Thymus (tissue), 11 donors: Measurements from ENCODE around the gene MED8. TPM values are rescaled to one million over a fixed set of nuclear protein-coding genes. Genes with fewer than 3 reads are reported as not detected.

Experiments
- DNase-seq, 9 donors: peaks; one replicate each; pipeline ENCODE4 v3.0.0-alpha.2; 2013; ENCODE audit warnings: low spot score in 9 of 9, low read depth in 6 of 9, missing footprints in 1 of 9
- H3K27ac ChIP-seq, 2 donors: one replicate each; pipeline ENCODE4 v1.5.1; 2013; ENCODE audit warnings: control low read depth in 1 of 2, low read depth in 1 of 2, low read length in 1 of 2, mild to moderate bottlenecking in 1 of 2, moderate library complexity in 1 of 2
- H3K27me3 ChIP-seq, 2 donors: one replicate each; pipeline ENCODE4 v1.5.1; 2013; ENCODE audit warnings: low read length in 1 of 2; ENCODE audit not compliant: control insufficient read depth in 2 of 2, insufficient read depth in 1 of 2
- H3K36me3 ChIP-seq, 2 donors: one replicate each; pipeline ENCODE4 v1.5.1; 2013; ENCODE audit warnings: low read length in 1 of 2, mild to moderate bottlenecking in 1 of 2, moderate library complexity in 1 of 2; ENCODE audit not compliant: control insufficient read depth in 2 of 2, insufficient read depth in 2 of 2
- H3K4me1 ChIP-seq, 2 donors: one replicate each; pipeline ENCODE4 v1.5.1; 2013; ENCODE audit warnings: low read length in 2 of 2; ENCODE audit not compliant: control insufficient read depth in 2 of 2, insufficient read depth in 2 of 2
- H3K4me3 ChIP-seq, 2 donors: one replicate each; pipeline ENCODE4 v1.5.1; 2013; ENCODE audit warnings: low read length in 2 of 2, control low read depth in 1 of 2, mild to moderate bottlenecking in 1 of 2
- H3K9me3 ChIP-seq, 2 donors: one replicate each; pipeline ENCODE4 v1.5.1; 2013; ENCODE audit warnings: low read length in 1 of 2, mild to moderate bottlenecking in 1 of 2; ENCODE audit not compliant: control insufficient read depth in 2 of 2, insufficient read depth in 1 of 2
- WGBS: extraction: QIAGEN DNeasy Blood & Tissue Kit; methylation state at CpG from one replicate; pipeline ENCODE4 v1.1.7; 2013; 5-methylcytosine and 5-hydroxymethylcytosine counted together
- polyA plus RNA-seq: library from polyadenylated mRNA; stranded (reverse); fragments of 200-250 nt; gene quantifications from one replicate; pipeline ENCODE4 v1.2.3, GENCODE V29; 2013
- total RNA-seq: library from RNA; stranded (reverse); fragments of 120-200 nt; gene quantifications from one replicate; pipeline ENCODE4 v1.2.4, GENCODE V29; 2013
- donor health status: healthy.

MED8 gene
- total and polyA plus RNA-seq, 2 donors, result 25.2 to 32.3 TPM

DNA sequence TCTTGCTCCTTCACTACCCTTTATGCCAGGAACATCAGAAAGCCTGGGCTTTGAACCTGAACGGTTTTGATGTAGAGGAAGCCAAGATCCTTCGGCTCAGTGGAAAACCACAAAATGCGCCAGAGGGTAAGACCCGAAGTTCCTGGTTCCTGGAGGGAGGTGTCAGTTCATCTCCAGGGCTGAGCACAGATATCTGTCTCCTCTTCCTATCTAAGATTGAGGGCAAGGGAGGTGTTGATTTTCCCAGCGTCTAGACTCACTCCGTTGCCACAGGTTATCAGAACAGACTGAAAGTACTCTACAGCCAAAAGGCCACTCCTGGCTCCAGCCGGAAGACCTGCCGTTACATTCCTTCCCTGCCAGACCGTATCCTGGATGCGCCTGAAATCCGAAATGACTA is 29.9 kb downstream of the MED8 start:
- Histone ChIP-seq H3K4me1 (peaks cover 19 to 27% of the 10 kb centered on the region in 2 donors), H3K4me3 (peak overlapping the region; percentile 74 to 88), H3K36me3 (peaks cover 35 to 45% of the 10 kb centered on the region in 2 donors), H3K9me3 (no peaks in the 10 kb centered on the region), H3K27me3 (no peaks in the 10 kb centered on the region), H3K27ac (peak overlapping the region in 1 of 2 donors; percentile 55)
- DNase-seq, result no peak
- WGBS, result 60% methylated on average over 11 of the region's 11 CpGs

DNA sequence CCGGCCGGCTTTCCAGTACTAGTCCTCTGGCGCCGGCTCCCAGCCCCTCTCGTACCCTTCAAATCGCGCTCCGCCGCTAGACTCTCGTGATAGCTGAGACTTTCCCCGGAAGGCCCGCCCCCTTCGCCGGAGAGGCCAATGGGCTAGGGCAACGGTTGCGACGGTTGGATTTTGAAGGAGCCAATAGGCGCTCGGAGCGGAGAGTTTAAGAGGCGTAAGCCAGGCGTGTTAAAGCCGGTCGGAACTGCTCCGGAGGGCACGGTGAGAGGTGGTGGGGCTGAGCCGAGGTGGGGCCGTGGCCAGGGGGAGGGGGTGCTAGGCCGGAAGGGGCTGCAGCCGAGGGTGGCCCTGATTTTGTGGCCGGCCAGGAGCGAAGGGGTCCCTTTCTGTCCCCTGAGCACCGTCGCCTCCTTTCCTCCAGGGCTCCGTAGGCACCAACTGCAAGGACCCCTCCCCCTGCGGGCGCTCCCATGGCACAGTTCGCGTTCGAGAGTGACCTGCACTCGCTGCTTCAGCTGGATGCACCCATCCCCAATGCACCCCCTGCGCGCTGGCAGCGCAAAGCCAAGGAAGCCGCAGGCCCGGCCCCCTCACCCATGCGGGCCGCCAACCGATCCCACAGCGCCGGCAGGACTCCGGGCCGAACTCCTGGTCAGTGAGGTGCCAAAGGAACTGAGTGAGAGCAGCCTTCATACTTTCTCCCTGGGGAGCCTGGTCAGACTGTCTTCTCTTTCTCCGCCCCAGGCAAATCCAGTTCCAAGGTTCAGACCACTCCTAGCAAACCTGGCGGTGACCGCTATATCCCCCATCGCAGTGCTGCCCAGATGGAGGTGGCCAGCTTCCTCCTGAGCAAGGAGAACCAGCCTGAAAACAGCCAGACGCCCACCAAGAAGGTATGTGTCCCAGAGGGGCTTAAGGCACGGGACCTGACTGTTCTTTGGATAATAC is 30.6 kb downstream of the MED8 start, which contains the start of gene CDC20:
TSS of gene CDC20 (plus strand) at position 236 of the 948 bp plus-strand sequence. CDS start at position 471, 235 bp downstream.
- DNase-seq, result peak; percentile 91 to 99 (median 95)
- Histone ChIP-seq H3K9me3 (no peaks in the 10 kb centered on the region), H3K36me3 (peaks cover 29 to 39% of the 10 kb centered on the region in 2 donors), H3K27ac (peak within 1 kb of the TSS; percentile 79 to 95), H3K4me1 (peaks cover 19 to 27% of the 10 kb centered on the region in 2 donors), H3K4me3 (peak within 1 kb of the TSS; percentile 74 to 88), H3K27me3 (no peaks in the 10 kb centered on the region)
- WGBS, result 5% methylated on average over 59 of the region's 59 CpGs

DNA sequence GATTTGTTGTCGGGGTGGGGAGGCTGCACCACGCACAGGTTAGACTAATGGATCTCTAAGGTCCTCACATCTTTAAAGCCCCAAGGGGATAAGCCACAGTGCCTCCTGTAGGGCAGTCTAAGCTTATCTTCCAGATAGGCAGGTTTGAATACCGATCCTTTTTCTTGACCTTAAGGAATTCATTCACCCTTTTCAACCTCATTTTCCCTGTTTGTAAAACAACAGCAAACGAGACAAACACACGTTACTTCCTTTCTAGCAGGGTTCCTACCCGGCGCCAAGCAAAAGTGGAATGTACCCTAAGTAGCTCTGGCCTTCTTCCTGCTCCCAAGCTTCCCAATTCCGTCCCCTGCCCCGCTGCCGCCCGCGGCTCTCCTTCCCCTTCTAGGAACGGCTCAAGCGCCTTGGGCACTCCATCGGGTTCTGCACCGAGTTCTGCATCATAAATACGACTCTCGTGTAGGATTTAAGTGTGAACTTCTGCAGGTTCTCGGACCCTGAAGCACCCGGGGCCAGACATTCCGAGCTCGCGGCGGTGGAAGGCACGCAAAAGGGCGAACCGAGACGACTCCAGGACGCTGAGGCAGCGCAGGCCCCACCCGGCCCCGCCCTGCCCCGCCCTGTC is 31.4 kb downstream of the MED8 start:
- Histone ChIP-seq H3K27me3 (no peaks in the 10 kb centered on the region), H3K9me3 (no peaks in the 10 kb centered on the region), H3K4me3 (peak overlapping the region; percentile 74 to 88), H3K27ac (peak overlapping the region; percentile 79 to 95), H3K36me3 (peaks cover 21 to 32% of the 10 kb centered on the region in 2 donors), H3K4me1 (peaks cover 19 to 27% of the 10 kb centered on the region in 2 donors)
- under 1% methylated on average over 33 of the region's 33 CpGs for WGBS
- peak in 2 of 9 donors; percentile 9 to 15 for DNase-seq

DNA sequence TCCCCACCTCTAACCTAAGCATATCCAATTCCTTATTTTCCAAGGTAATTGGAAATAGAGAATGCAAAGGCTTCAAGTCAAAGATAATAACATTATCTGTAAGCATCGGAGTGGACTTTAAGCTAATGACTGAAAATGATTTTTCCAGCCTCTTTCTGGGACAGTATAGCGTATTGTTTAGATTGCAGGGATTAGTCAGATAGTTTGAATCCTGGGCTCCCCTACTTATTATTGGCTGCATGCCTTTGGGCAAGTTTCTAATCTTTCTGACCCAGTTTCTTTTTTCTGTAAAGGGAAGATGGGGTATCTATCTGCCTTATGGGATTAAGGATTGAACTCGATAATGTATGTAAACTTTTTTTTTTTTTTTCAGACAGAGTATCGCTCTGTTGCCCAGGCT is 32.3 kb downstream of the MED8 start:
- no peak overlapping the region for H3K27ac ChIP-seq
- no peak overlapping the region for H3K4me3 ChIP-seq
- 97% methylated on average over 4 of the region's 4 CpGs for WGBS
- peaks cover 19 to 36% of the 10 kb centered on the region in 2 donors for H3K4me1 ChIP-seq
- H3K9me3 ChIP-seq, result no peaks in the 10 kb centered on the region
- DNase-seq, result no peak
- H3K27me3 ChIP-seq, result no peaks in the 10 kb centered on the region
- H3K36me3 ChIP-seq, result peaks cover 15 to 23% of the 10 kb centered on the region in 2 donors

DNA sequence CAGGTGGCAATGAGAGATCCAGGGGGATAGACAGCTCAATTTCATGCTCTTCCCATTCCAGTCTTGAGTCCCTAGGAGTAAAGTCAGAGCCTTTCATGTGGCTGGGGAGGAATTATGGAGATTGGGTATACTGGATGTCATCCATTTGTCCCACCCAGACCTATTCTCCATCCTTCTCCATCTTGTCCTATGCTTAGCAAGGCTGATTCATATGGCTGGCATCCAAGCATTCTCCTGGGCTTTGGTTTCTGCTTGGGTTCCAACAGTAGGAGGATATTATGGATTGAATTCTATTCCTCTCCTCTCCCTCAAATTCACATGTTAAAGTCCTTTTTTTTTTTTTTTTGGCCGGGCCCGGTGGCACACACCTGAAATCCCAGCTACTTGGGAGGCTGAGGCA is 34.7 kb downstream of the MED8 start:
- no peaks in the 10 kb centered on the region for H3K27me3 ChIP-seq
- WGBS, result 89% methylated on average over 2 of the region's 2 CpGs
- peaks cover 0 to under 1% of the 10 kb centered on the region in 2 donors for H3K36me3 ChIP-seq
- DNase-seq, result no peak
- no peaks in the 10 kb centered on the region for H3K9me3 ChIP-seq
- no peak overlapping the region for H3K4me3 ChIP-seq
- H3K4me1 ChIP-seq, result peaks cover 13 to 23% of the 10 kb centered on the region in 2 donors
- H3K27ac ChIP-seq, result no peak overlapping the region

DNA sequence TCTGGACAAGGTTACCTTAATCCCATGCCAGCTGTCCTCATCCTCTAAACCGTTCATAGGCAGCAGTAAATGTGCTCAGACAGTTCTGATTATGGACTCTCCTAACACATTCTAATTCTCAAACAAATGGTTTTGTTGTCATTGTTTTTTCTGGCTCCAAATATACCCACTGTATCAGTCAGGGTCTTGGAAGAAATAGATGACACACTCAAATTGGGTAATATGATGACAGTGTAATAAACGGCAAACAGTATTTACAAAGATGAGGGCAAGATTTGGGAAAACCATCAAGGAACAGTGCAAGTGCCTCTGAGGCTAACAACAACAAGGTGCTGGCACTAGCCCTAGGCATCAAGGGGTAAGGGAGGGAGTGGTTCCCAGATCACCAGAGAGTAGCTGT is 35.1 kb downstream of the MED8 start:
- Histone ChIP-seq H3K36me3 (no peaks in the 10 kb centered on the region), H3K4me3 (no peak overlapping the region), H3K27ac (no peak overlapping the region), H3K9me3 (no peaks in the 10 kb centered on the region), H3K27me3 (no peaks in the 10 kb centered on the region), H3K4me1 (peaks cover 9 to 19% of the 10 kb centered on the region in 2 donors)
- WGBS, result 94% methylated on average over 2 of the region's 2 CpGs
- no peak for DNase-seq

DNA sequence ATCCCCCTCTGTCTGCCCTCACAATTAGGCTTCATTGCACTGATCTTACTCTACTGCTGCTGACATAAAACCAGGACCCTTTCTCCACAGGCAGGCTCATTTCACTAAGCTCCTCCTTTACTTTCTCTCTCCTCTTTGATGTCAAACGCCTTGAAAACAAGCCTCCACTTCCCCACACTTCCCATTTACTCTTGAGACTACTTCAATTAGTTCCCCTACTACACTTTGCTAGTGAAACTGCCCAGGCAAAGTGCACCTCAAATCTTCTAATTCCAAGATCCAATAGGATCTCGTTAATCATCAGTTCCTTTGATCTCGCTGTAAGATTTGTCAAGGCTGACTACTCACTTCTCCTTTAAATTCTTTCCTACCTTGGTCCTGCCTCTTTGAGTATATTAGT is 36.7 kb downstream of the MED8 start:
- 64% methylated on average over 3 of the region's 3 CpGs for WGBS
- H3K27ac ChIP-seq, result no peak overlapping the region
- peak in 4 of 9 donors; percentile 7 to 47 (median 26) for DNase-seq

DNA sequence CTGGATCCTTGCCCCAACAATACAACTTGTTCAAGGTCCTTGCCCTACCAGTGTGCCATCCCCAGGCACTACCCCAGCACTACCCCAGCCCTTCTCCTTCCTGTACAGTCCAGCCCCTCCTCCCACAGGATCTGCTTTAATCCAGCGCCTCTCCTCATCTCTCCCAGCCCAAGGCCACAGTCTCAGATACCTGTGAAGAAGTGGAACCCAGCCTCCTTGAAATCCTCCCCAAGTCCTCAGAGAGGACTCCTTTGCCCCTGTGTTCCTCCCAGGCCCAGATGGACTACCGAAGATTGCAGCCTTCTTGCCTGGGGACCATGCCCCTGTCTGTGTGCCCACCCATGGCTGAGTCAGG is 37.3 kb downstream of the MED8 start:
- WGBS, result 97% methylated on average over 2 of the region's 2 CpGs
- Histone ChIP-seq H3K9me3 (no peaks in the 10 kb centered on the region), H3K4me3 (no peak overlapping the region), H3K27me3 (peaks cover 0 to 5% of the 10 kb centered on the region in 2 donors), H3K4me1 (peaks cover 0 to 10% of the 10 kb centered on the region in 2 donors), H3K27ac (no peak overlapping the region), H3K36me3 (no peaks in the 10 kb centered on the region)
- no peak for DNase-seq

More for the DNA sequence above, 36.7 kb downstream of the MED8 start:
- Histone ChIP-seq H3K36me3 (no peaks in the 10 kb centered on the region), H3K4me1 (peaks cover 2 to 11% of the 10 kb centered on the region in 2 donors), H3K9me3 (no peaks in the 10 kb centered on the region), H3K4me3 (no peak overlapping the region), H3K27me3 (peaks cover 0 to 5% of the 10 kb centered on the region in 2 donors)
